Karpas-422 (cell line): ENCODE results near the gene INPP4A. TPM values are rescaled to one million over a fixed set of nuclear protein-coding genes. Genes with fewer than 3 reads are reported as not detected.

ENCODE experiments used
- DNase-seq: peaks from one replicate; pipeline ENCODE4 v3.0.0-alpha.2; 2015
- H2AFZ ChIP-seq: fragments of 200-600 bp; sonication (generic); 2 replicates; pipeline ENCODE4 v1.6.1; 2014; ENCODE audit warnings: antibody characterized with exemption, low read length, mixed read lengths
- H3K27ac ChIP-seq: fragments of 200-600 bp; sonication (generic); 2 replicates; pipeline ENCODE4 v1.5.1; 2014; ENCODE audit warnings: mild to moderate bottlenecking, low read length, moderate library complexity
- H3K27me3 ChIP-seq: fragments of 200-600 bp; sonication (generic); 2 replicates; pipeline ENCODE4 v1.6.1; 2014; ENCODE audit warnings: low read length, mixed read lengths
- H3K36me3 ChIP-seq: fragments of 200-600 bp; sonication (generic); 2 replicates; pipeline ENCODE4 v1.6.1; 2014; ENCODE audit warnings: low read length, mixed read lengths; ENCODE audit not compliant: insufficient read depth
- H3K4me1 ChIP-seq: fragments of 200-600 bp; sonication (generic); 2 replicates; pipeline ENCODE4 v1.6.1; 2014; ENCODE audit warnings: mild to moderate bottlenecking, low read length, mixed read lengths
- H3K4me2 ChIP-seq: fragments of 200-600 bp; sonication (generic); 2 replicates; pipeline ENCODE4 v1.6.1; 2014; ENCODE audit warnings: low read length, low read depth, mild to moderate bottlenecking; ENCODE audit not compliant: poor library complexity, severe bottlenecking
- H3K4me3 ChIP-seq: fragments of 200-600 bp; sonication (generic); 2 replicates; pipeline ENCODE4 v1.5.1; 2014; ENCODE audit warnings: mild to moderate bottlenecking, antibody characterized with exemption, low read length, mixed read lengths
- H3K79me2 ChIP-seq: fragments of 200-600 bp; sonication (generic); 2 replicates; pipeline ENCODE4 v1.6.1; 2014; ENCODE audit warnings: mild to moderate bottlenecking, low read length, mixed read lengths
- H3K9ac ChIP-seq: fragments of 200-600 bp; sonication (generic); 2 replicates; pipeline ENCODE4 v1.6.0; 2014; ENCODE audit warnings: low read length
- H3K9me2 ChIP-seq: fragments of 200-600 bp; sonication (generic), shearing (Covaris generic); replicated peaks from 2 replicates; pipeline ENCODE4 v1.6.0; 2014; ENCODE audit warnings: mild to moderate bottlenecking, low read length, moderate library complexity; ENCODE audit not compliant: insufficient read depth
- H3K9me3 ChIP-seq: fragments of 300-700, 200-600 bp; sonication (generic); 2 replicates; pipeline ENCODE4 v1.6.1; 2014; ENCODE audit warnings: low read length, mixed read lengths
- H4K20me1 ChIP-seq: fragments of 200-600 bp; sonication (generic); 2 replicates; pipeline ENCODE4 v1.6.1; 2014; ENCODE audit warnings: mild to moderate bottlenecking, antibody characterized with exemption, low read length, low read depth; ENCODE audit not compliant: insufficient read depth
- total RNA-seq: library from RNA; depleted of rRNA; stranded (reverse); fragments of >200 nt; shearing (Covaris generic); gene quantifications from 2 replicates; pipeline ENCODE4 v1.2.3, GENCODE V29; 2014; ENCODE audit warnings: low replicate concordance

The INPP4A gene
- total RNA-seq, 1 experiment from 2014 or later, result 5.3 TPM

GRCh38 chr2:98539056-98539735 lies 94.5 kb downstream of the INPP4A start:
- H3K4me2 ChIP-seq, result no peak overlapping the region
- no peak for DNase-seq
- no peak overlapping the region for H3K27ac ChIP-seq
- H3K9me3 ChIP-seq, result no peaks in the 10 kb centered on the region
- H3K79me2 ChIP-seq, result no peaks in the 10 kb centered on the region
- no peak overlapping the region for H3K9ac ChIP-seq
- H3K4me1 ChIP-seq, result no peaks in the 10 kb centered on the region
- H3K36me3 ChIP-seq, result no peaks in the 10 kb centered on the region
- no peak overlapping the region for H2AFZ ChIP-seq
- no peaks in the 10 kb centered on the region for H4K20me1 ChIP-seq
- H3K27me3 ChIP-seq, result no peaks in the 10 kb centered on the region
- no peaks in the 10 kb centered on the region for H3K9me2 ChIP-seq
- no peak overlapping the region for H3K4me3 ChIP-seq

DNA sequence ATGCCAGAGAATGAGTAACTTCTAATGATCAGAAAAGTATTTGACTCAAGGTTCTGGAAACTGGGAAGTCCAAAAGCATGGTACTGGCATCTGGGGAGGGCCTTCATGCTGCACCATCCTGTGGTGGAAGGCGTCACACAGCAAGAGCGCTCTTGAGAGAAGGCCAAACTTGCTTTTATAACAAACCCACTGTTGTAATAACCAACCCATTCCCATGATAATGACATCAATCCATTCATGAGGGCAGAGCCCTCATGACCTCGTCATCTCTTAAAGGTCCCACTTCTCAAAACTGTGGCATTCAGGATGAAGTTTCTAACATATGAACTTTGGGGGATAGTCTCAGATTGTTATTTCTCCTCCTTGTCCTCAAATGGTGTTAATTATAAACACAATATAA lies 95.9 kb downstream of the INPP4A start:
- no peaks in the 10 kb centered on the region for H3K36me3 ChIP-seq
- H3K4me1 ChIP-seq, result no peaks in the 10 kb centered on the region
- H3K27me3 ChIP-seq, result no peaks in the 10 kb centered on the region

GRCh38 chr2:98541489-98541888 lies 96.8 kb downstream of the INPP4A start:
- H4K20me1 ChIP-seq, result no peaks in the 10 kb centered on the region
- H3K36me3 ChIP-seq, result no peaks in the 10 kb centered on the region
- H3K79me2 ChIP-seq, result no peaks in the 10 kb centered on the region
- no peak overlapping the region for H2AFZ ChIP-seq
- no peak overlapping the region for H3K9ac ChIP-seq
- H3K9me3 ChIP-seq, result no peaks in the 10 kb centered on the region
- no peak overlapping the region for H3K4me3 ChIP-seq
- no peak overlapping the region for H3K4me2 ChIP-seq
- no peak for DNase-seq
- H3K9me2 ChIP-seq, result no peaks in the 10 kb centered on the region
- H3K27ac ChIP-seq, result no peak overlapping the region
- no peaks in the 10 kb centered on the region for H3K4me1 ChIP-seq
- no peaks in the 10 kb centered on the region for H3K27me3 ChIP-seq

More for the DNA sequence above, 95.9 kb downstream of the INPP4A start:
- H3K27ac ChIP-seq, result no peak overlapping the region
- H3K9me2 ChIP-seq, result no peaks in the 10 kb centered on the region
- no peak for DNase-seq
- no peaks in the 10 kb centered on the region for H4K20me1 ChIP-seq
- no peaks in the 10 kb centered on the region for H3K9me3 ChIP-seq
- no peak overlapping the region for H3K4me2 ChIP-seq
- H3K4me3 ChIP-seq, result no peak overlapping the region
- no peak overlapping the region for H3K9ac ChIP-seq
- H3K79me2 ChIP-seq, result no peaks in the 10 kb centered on the region
- no peak overlapping the region for H2AFZ ChIP-seq

DNA sequence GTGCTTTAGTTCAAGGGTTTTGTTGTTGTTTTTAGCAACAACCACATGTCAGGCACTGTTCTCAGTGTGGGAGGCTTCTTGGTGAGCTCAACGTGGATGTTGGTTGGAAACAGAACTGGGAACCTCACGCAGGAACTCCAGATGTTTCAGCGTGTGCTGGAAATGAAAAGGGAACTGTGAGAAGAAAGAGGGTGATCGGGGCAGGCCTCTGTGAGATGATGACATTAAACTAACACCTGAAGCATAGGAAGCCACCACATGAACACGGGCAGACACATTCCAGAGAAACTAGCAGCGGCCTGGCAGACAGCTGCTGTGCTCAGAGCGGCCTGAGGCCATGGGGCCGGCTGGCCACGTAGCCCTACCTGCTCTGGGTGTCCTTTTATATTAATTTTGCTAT lies 97.2 kb downstream of the INPP4A start:
- no peak for DNase-seq

GRCh38 chr2:98543214-98543613 lies 98.6 kb downstream of the INPP4A start:
- Histone ChIP-seq H3K36me3 (no peaks in the 10 kb centered on the region), H3K79me2 (no peaks in the 10 kb centered on the region), H3K27me3 (no peaks in the 10 kb centered on the region), H3K27ac (no peak overlapping the region), H3K9me2 (no peaks in the 10 kb centered on the region), H3K9me3 (no peaks in the 10 kb centered on the region), H3K9ac (no peak overlapping the region), H3K4me1 (no peaks in the 10 kb centered on the region; the same call in 1 of the 2 replicates), H3K4me3 (no peak overlapping the region), H4K20me1 (no peaks in the 10 kb centered on the region), H3K4me2 (no peak overlapping the region), H2AFZ (no peak overlapping the region)
- no peak for DNase-seq

More for the DNA sequence above, 97.2 kb downstream of the INPP4A start:
- Histone ChIP-seq H3K36me3 (no peaks in the 10 kb centered on the region), H3K27me3 (no peaks in the 10 kb centered on the region), H3K79me2 (no peaks in the 10 kb centered on the region), H3K9me2 (no peaks in the 10 kb centered on the region), H2AFZ (no peak overlapping the region), H3K9me3 (no peaks in the 10 kb centered on the region), H3K4me3 (no peak overlapping the region), H4K20me1 (no peaks in the 10 kb centered on the region), H3K9ac (no peak overlapping the region), H3K4me1 (no peaks in the 10 kb centered on the region), H3K4me2 (no peak overlapping the region), H3K27ac (no peak overlapping the region)

- Histone ChIP-seq H3K9me3 (no peaks in the 10 kb centered on the region), H3K9ac (no peak overlapping the region), H3K4me2 (no peak overlapping the region), H3K4me1 (no peaks in the 10 kb centered on the region; the same call in 1 of the 2 replicates), H4K20me1 (no peaks in the 10 kb centered on the region), H3K36me3 (no peaks in the 10 kb centered on the region), H3K27ac (no peak overlapping the region), H3K9me2 (no peaks in the 10 kb centered on the region), H3K27me3 (no peaks in the 10 kb centered on the region), H2AFZ (no peak overlapping the region), H3K79me2 (no peaks in the 10 kb centered on the region), H3K4me3 (no peak overlapping the region)
- no peak for DNase-seq
Observed at GRCh38 chr2:98543842-98544241, 99.2 kb downstream of the INPP4A start.

GRCh38 chr2:98545591-98545990 lies 100.9 kb downstream of the INPP4A start:
- no peaks in the 10 kb centered on the region for H3K36me3 ChIP-seq
- H3K9me2 ChIP-seq, result no peaks in the 10 kb centered on the region
- no peak overlapping the region for H3K9ac ChIP-seq

GRCh38 chr2:98546186-98546585 lies 101.5 kb downstream of the INPP4A start:
- H3K9me3 ChIP-seq, result no peaks in the 10 kb centered on the region
- H2AFZ ChIP-seq, result no peak overlapping the region
- H3K4me2 ChIP-seq, result no peak overlapping the region
- no peak overlapping the region for H3K4me3 ChIP-seq
- no peak overlapping the region for H3K9ac ChIP-seq
- H3K36me3 ChIP-seq, result no peaks in the 10 kb centered on the region
- DNase-seq, result no peak
- H3K27me3 ChIP-seq, result no peaks in the 10 kb centered on the region
- no peaks in the 10 kb centered on the region for H3K9me2 ChIP-seq
- no peaks in the 10 kb centered on the region for H3K79me2 ChIP-seq
- H3K27ac ChIP-seq, result no peak overlapping the region
- no peaks in the 10 kb centered on the region for H4K20me1 ChIP-seq
- no peaks in the 10 kb centered on the region; the same call in 1 of the 2 replicates for H3K4me1 ChIP-seq

More at GRCh38 chr2:98545591-98545990, 100.9 kb downstream of the INPP4A start:
- no peak for DNase-seq
- no peaks in the 10 kb centered on the region for H3K9me3 ChIP-seq
- no peaks in the 10 kb centered on the region; the same call in 1 of the 2 replicates for H3K4me1 ChIP-seq
- H4K20me1 ChIP-seq, result no peaks in the 10 kb centered on the region
- H3K27me3 ChIP-seq, result no peaks in the 10 kb centered on the region
- no peak overlapping the region for H2AFZ ChIP-seq
- no peak overlapping the region for H3K27ac ChIP-seq
- no peak overlapping the region for H3K4me2 ChIP-seq
- H3K79me2 ChIP-seq, result no peaks in the 10 kb centered on the region
- no peak overlapping the region for H3K4me3 ChIP-seq
